GM06990 (cell line): Measurements from ENCODE around the gene KLK10.
"Not testable (repeated sequence)": the region's sequence is repeated elsewhere in the genome, so short reads cannot be mapped to it uniquely, and the experiment has no call there.

Experiments used
- DNase-seq: peaks from one replicate; pipeline ENCODE4 v3.0.0-alpha.2; 2011; ENCODE audit not compliant: insufficient read length; ENCODE audit errors: extremely low read depth
- H3K27me3 ChIP-seq: replicated peaks from 2 replicates; pipeline ENCODE4 v1.6.0; 2011; ENCODE audit warnings: low read length; ENCODE audit not compliant: control insufficient read depth, insufficient read depth
- H3K36me3 ChIP-seq: 2 replicates; pipeline ENCODE4 v1.5.1; 2011; ENCODE audit warnings: low read length; ENCODE audit not compliant: control insufficient read depth, insufficient read depth
- H3K4me3 ChIP-seq: replicated peaks from 2 replicates; pipeline ENCODE4 v1.5.1; 2011; ENCODE audit warnings: low read depth, mild to moderate bottlenecking, control low read depth, low read length
- TF ChIP-seq, protein P1 (sequence below): IDR thresholded peaks from 2 replicates; pipeline ENCODE4 v1.5.1; 2011; ENCODE audit warnings: low read length, control low read depth, mild to moderate bottlenecking, inconsistent platforms; ENCODE audit not compliant: insufficient read depth, poor library complexity, severe bottlenecking

KLK10 gene

DNA sequence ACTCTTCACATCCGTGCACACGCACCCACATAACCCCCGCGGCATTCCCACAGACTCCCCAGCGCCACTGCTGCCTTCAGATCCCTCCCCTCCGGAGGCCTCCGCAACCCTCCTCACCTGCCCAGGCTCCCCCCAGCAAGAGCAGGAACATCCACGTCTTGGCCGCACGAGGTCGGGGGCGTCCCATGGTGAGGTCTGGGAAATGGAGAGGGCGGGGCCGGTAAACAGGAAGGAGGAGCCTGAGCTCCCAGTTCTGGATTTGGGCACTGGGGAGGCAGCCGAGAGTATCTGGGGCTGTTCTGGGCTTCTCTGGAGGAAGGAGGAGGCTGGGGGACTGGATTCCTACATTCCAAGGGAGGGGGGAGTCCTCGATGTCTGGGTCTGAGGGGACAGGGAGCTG is 18.5 kb downstream of the KLK10 start:
- TF ChIP-seq, protein P1, sequence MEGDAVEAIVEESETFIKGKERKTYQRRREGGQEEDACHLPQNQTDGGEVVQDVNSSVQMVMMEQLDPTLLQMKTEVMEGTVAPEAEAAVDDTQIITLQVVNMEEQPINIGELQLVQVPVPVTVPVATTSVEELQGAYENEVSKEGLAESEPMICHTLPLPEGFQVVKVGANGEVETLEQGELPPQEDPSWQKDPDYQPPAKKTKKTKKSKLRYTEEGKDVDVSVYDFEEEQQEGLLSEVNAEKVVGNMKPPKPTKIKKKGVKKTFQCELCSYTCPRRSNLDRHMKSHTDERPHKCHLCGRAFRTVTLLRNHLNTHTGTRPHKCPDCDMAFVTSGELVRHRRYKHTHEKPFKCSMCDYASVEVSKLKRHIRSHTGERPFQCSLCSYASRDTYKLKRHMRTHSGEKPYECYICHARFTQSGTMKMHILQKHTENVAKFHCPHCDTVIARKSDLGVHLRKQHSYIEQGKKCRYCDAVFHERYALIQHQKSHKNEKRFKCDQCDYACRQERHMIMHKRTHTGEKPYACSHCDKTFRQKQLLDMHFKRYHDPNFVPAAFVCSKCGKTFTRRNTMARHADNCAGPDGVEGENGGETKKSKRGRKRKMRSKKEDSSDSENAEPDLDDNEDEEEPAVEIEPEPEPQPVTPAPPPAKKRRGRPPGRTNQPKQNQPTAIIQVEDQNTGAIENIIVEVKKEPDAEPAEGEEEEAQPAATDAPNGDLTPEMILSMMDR, result no peak
- H3K4me3 ChIP-seq, result no peak overlapping the region
- no peaks in the 10 kb centered on the region for H3K36me3 ChIP-seq
- no peak for DNase-seq
- H3K27me3 ChIP-seq, result 0 out of 2 replicates have a peak, but pooled peaks cover 1% of the 10 kb centered on the region

DNA sequence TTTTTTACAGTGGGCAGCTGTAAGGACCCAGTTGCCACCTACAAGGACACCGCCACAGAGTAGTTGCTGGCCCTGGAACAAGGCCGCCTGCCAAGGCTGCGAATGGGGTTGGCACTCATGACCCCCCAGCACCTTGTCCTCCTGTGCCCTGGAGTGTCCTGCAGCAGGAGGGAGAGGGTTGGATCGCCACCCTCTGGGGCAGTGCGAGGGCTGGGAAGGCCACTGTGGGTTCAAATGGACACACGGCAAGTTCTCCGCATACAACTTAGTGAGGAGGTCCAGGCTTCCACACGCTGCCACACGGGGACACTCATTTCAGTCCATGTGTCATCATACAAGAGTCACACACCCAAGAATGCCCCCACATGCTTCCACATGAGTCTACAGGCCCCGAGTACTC is 19.1 kb downstream of the KLK10 start:
- 0 out of 2 replicates have a peak, but pooled peaks cover 1% of the 10 kb centered on the region for H3K27me3 ChIP-seq
- no peaks in the 10 kb centered on the region for H3K36me3 ChIP-seq
- TF ChIP-seq, protein P1, result no peak
- H3K4me3 ChIP-seq, result no peak overlapping the region
- DNase-seq, result no peak

GRCh38 chr19:50998686-50999085 is 20.8 kb downstream of the KLK10 start:
- H3K36me3 ChIP-seq, result no peaks in the 10 kb centered on the region
- no peak for DNase-seq
- 0 out of 2 replicates have a peak, but pooled peaks cover 1% of the 10 kb centered on the region for H3K27me3 ChIP-seq
- no peak overlapping the region for H3K4me3 ChIP-seq
- TF ChIP-seq, protein P1, result no peak

- Histone ChIP-seq H3K4me3 (no peak overlapping the region), H3K27me3 (0 out of 2 replicates have a peak, but pooled peaks cover 1% of the 10 kb centered on the region), H3K36me3 (no peaks in the 10 kb centered on the region)
- no peak for DNase-seq
- TF ChIP-seq, protein P1, result no peak
Observed at GRCh38 chr19:50998061-50998460, 21.4 kb downstream of the KLK10 start.

GRCh38 chr19:50994129-50994528 is 25.4 kb downstream of the KLK10 start:
- Histone ChIP-seq H3K36me3 (no peaks in the 10 kb centered on the region), H3K27me3 (peaks cover 1% of the 10 kb centered on the region; the same call in 1 of the 2 replicates), H3K4me3 (no peak overlapping the region)
- TF ChIP-seq, protein P1, result no peak
- DNase-seq, result no peak

DNA sequence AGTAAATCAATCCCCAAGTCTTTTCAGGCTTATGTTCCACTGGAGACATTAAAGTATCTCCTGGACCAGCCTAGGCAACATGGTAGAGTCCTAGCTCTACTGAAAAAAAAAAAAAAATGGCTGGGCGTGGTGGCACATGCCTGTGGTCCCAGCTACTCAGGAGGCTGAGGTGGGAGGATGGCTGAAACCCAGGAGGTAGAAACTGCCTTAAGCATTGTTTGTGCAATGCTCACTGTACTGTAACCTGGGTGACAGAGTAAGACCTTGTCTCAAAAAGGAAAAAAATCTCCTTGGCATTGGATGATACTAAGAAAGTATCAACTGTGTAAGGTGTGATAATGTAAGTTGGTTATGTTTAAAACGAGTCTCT is 26.9 kb downstream of the KLK10 start:
- DNase-seq, result no peak
- Histone ChIP-seq H3K27me3 (no peaks in the 10 kb centered on the region; the same call in 1 of the 2 replicates), H3K36me3 (no peaks in the 10 kb centered on the region), H3K4me3 (no peak overlapping the region)
- TF ChIP-seq, protein P1, result no peak

DNA sequence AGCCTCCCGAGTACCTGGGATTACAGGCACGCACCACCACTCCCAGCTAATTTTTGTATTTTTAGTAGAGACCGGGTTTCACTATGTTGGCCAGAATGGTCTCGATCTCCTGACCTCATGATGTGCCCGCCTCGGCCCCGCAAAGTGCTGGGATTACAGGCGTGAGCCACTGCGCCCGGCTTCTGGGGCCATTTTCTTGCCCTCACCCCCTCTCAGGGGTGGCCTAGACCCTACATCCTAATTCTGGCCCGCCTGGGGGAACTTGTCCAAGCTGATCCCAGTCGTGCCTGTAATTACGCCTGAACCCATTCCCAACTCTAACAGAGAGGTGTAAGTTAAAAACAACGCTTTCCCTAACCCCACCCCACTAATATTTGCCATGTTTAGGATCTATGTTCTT is 35.1 kb downstream of the KLK10 start:
- not testable (repeated sequence) for DNase-seq, H3K27me3 ChIP-seq, H3K4me3 ChIP-seq, H3K36me3 ChIP-seq
